ENCODE results near the gene RBM20.

DNA sequence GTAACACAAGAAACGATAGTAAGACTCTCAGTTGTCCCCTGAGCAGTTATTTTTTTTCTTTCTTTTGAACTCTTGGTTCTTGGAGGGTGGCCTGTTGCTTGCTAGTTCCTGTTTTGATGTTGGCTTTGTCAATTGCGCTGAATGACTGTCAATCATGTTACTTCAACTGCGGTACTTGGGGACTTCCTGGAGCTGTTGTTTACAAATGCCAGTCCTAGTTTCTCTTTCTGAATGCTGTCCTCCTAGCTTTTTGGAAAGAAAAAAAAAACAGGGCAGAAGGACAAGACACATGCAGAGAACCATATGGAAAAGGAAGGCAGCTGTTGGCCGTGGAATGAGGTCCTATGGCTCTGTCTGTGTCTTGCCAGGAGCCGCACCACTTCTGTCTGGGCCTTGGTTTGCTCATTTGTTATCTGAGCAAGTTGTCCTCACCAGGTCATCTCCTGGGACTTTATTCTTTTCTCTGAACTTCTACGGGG, 220.6 kb downstream of the RBM20 start:
- TF ChIP-seq CTCF (IDR thresholded peaks at IDR 0.05) = no peak
- TF ChIP-seq CHD2 (IDR thresholded peaks at IDR 0.05; ENCODE audit: low read length, partially characterized antibody) = no peak
- no peak for TF ChIP-seq MAZ (IDR thresholded peaks at IDR 0.05; ENCODE audit: borderline replicate concordance, low read depth, low read length)
- TF ChIP-seq BHLHE40 (IDR thresholded peaks at IDR 0.05; ENCODE audit: low read depth, low read length) = no peak
- TF ChIP-seq CHD4 (IDR thresholded peaks at IDR 0.05; ENCODE audit: borderline replicate concordance) = no peak
- TF ChIP-seq RFX5 (IDR thresholded peaks at IDR 0.05) = no peak
- no peak for TF ChIP-seq JUNB (IDR thresholded peaks at IDR 0.05)
- TF ChIP-seq CEBPB (IDR thresholded peaks at IDR 0.05) = no peak
- TF ChIP-seq POLR2A (IDR thresholded peaks at IDR 0.05; ENCODE audit: low read length) = no peak
- no peak for TF ChIP-seq RARB (CRISPR knock-in tag; IDR thresholded peaks at IDR 0.05)

Data from A549 (cell line).